Fibroblast of mammary gland (primary cell): ENCODE results near the gene TMEM158.
A peak's percentile ranks its signal among the peaks of the same experiment; 100 is the strongest.

Experiments
- DNase-seq: peaks from one replicate; pipeline ENCODE4 v3.0.0-alpha.2; 2010; ENCODE audit warnings: low read depth
- H3K4me3 ChIP-seq: 2 replicates; pipeline ENCODE4 v1.5.1; 2011; ENCODE audit warnings: low read depth, mild to moderate bottlenecking, low read length, moderate library complexity; ENCODE audit not compliant: control insufficient read depth
- CTCF ChIP-seq: conservative IDR thresholded peaks from 2 replicates; pipeline ENCODE4 v1.5.1; 2011; ENCODE audit warnings: low read depth, low read length, inconsistent platforms; ENCODE audit not compliant: control insufficient read depth, insufficient read depth

The TMEM158 gene

DNA sequence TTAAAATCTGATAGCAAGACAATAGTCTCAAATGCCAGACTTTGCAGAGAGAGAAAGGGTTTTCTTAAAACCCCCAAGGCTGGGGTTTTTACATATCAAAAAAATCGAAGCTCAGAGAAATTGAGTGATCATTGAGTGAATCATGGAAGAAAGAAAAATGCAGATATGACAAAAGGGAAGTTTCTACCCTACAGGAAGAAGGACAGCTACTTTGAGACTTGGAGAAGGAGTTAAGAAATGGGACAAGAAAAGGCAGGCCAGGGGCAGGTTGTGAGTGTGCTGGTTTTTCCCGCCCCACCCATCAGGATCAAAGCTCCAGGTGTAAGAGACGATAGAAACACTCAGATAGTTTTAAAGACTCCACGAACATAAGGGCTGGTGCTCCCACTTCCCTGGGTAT lies 18.6 kb downstream of the TMEM158 start:
- no peak for DNase-seq

GRCh38 chr3:45205126-45205525 lies 21.0 kb downstream of the TMEM158 start:
- no peak for TF ChIP-seq CTCF
- no peak for DNase-seq
- H3K4me3 ChIP-seq: no peak overlapping the region

More for the DNA sequence above, 18.6 kb downstream of the TMEM158 start:
- no peak overlapping the region for H3K4me3 ChIP-seq
- no peak for TF ChIP-seq CTCF

DNA sequence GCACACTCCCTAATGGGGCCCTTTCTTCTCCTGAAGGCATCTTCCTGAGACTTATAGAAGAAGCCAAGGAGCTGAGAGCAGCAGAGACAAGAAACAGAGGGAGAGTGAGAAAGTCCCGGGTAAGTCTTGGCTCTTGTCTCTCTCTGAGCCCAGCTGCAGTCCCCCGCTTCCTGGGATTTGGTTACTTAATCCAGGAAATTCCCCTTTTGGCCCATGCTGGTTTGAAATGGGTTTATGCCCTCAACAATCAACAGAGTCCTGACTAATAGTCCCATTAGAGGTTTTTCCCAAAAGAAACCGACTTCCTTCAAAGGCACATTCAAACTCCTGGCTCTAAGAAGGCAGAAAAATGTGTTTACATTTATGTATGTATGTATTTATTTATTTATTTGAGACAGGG lies 22.0 kb downstream of the TMEM158 start:
- DNase-seq: peak; percentile 76
- H3K4me3 ChIP-seq: no peak overlapping the region
- no peak for TF ChIP-seq CTCF

DNA sequence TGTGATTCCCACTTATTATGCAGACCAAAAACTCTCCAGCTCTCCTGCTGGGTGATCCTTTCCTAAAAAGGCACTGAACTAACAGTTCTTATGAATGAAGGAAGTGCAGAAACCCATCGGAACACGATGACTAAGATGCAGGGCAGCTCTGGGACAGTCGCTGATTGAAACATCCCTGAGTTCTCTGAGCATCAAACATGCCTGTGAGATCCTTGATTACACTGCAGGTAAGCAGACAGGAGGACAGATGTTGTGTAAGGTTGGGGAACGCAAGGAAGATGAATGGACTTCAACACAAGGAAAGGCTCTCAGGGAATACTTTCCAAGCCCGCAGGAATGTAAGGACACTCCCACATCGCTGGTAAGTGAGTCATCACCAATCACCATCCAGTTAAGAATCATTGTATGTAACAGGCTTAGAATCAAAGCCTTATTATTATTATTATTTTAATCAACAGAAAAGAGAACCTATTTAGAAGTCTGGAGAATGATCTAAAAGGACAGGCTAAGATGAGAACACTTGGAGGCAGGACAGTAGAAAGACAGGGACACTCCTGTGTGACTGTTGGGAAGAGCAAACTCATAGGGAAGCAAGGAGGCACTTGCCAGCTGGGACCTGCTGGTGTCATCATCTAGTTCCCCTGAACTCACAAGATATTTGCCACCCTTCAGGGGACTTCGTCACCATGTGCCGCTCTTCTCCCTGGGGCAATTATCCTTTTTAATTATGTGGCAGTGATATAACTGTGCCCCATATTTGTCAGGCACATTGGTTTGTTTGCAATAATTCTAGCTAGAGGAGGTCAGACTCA lies 26.0 kb downstream of the TMEM158 start:
- DNase-seq: peak; percentile 91
- no peak overlapping the region for H3K4me3 ChIP-seq
- no peak for TF ChIP-seq CTCF

DNA sequence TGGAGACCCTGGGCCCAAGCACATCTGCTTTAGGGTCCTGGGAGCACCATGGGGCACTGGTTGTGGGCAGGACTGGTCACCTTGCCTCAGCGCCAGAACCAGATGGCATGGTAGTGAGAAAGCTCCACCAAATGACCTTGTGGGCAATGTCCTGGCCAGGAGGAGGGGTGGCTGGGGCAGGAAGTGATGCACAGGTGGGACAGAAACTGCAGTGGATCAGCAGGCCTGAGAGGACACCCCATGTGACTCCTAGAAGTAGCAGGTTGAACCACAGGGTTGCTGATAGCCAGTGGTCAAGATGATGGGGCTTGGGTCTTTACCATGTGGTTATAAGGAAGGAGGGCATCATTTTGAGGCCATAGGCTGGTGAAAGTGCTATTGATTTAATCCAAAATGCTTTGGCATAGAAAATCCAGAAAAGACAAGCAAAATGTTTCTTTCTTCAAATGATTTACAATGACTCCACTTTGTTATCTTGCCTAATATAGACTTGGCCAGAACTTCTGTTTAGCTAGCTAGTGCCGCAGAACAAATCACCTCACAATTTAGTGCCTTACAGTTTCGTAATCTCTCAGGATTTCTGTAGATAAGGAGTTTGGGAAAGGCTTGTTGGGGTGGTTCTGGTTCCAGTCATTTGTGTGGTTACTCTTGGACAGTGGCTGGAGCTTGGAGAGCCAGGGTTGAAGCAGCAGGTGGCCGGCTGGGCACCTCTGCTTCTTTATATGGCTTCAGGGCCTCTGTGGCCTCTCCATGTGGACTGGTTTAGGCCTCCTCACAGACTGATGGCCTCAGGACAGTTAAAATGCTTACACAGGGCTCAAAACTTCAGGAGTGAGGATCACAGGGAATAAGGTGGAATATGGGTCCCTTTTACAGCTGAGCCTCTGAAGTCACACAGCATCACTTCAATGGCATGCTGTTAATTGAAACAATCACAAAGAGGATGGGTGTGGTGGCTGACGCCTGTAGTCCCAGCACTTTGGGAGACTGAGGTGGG lies 27.5 kb downstream of the TMEM158 start:
- no peak for DNase-seq
- H3K4me3 ChIP-seq: no peak overlapping the region
- no peak for TF ChIP-seq CTCF

DNA sequence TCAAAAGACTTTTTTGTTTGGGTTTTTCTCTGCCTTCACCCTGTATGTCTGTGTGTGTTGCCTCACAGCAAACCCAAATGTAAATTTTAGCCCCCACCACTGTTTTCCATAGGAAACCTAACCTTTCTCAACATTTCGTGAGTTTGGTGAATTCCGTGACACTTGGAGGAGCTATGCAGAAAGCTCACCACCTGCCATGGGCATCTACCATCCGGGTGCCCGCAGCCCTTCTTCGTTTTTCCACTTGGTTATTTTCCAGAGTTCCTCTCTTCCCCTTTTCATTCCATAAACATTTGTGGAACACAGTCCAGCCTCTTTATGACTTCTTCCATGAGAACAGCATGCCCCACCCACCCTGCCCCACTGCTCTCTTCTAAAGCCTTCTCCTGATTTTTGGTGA lies 31.3 kb downstream of the TMEM158 start:
- DNase-seq: no peak
- TF ChIP-seq CTCF: no peak
- H3K4me3 ChIP-seq: no peak overlapping the region
